Hypothalamus (tissue), 51 donors: ENCODE results near the gene ROBO1.

Experiments used
- DNase-seq, 51 donors: peaks; one replicate each; lab custom pipeline; 2025; lab: John Stamatoyannopoulos, UW

The ROBO1 gene

DNA sequence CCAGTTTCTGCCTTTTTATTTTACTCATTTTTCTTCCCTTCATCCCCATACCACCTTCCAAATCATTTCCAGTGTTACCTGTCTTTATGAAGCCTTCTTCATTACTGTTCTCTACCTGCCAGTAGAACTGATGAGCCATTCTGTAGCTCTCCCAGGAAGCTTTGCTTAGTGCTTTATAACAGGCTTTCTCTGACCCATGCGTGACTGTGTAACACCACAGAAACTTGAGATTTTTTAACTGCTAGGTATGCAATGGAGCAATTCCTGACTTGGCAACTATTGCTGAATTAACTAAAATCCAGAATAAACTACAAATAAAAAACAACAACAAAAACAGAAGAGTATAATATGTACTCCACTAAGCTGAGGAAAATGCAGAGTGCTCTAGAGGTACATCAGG, 289.2 kb downstream of the ROBO1 start:
- DNase-seq = no peak

DNA sequence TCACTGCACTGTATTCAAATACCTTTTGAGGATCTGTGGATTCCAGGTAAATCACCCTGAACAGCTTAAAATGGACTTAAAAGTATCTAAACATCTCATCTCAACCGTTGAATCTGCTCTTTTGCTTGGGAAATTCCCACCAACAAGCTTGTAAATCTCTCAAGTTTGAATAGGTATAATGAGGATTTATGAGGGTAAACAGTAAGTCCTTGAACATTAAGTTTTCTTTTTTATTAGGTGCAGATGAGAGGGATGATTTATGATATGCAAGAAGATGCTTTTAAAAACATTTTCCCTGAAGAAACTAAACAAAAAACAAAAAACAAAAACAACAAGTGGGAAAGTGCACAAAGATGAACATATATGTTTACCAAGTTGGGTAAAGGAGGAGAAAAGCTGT, 290.6 kb downstream of the ROBO1 start:
- no peak for DNase-seq

DNA sequence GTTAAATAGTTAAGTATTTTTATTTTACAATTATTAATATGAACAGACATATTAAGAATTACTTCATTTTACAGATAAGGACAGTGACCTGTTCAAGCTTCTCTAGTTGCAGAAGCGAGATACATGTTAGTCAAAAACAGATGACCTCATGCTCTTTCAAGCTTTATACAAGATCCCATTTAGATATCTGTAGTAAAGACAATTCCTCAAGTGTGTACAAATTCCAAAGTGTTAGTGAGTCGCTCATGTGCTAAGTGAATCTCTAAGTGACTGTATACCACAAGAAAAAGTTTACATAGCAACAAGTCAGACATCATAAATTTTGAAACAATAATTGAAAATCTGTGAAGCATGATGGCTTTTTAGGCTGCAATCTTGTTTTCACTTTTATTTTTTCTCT, 293.8 kb downstream of the ROBO1 start:
- no peak for DNase-seq

DNA sequence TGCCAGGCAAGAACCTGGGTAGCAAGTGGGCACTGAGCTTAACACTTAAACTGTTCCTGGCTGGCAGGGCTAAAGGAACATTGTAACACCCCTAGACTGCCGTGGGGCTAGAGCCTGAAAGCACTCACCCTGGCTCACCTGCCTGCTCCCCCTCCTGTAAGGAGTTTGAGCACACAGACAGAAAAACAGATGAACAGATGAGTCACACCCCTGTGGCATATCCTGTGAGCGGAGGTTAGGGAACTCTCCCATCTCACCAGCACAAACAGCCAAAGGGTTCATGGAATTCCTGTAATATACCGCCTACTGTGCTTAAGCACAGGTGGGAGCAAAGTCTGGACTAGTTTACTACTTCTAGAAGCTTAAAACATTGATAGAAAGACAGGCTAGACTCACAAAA, 300.1 kb downstream of the ROBO1 start:
- no peak for DNase-seq

DNA sequence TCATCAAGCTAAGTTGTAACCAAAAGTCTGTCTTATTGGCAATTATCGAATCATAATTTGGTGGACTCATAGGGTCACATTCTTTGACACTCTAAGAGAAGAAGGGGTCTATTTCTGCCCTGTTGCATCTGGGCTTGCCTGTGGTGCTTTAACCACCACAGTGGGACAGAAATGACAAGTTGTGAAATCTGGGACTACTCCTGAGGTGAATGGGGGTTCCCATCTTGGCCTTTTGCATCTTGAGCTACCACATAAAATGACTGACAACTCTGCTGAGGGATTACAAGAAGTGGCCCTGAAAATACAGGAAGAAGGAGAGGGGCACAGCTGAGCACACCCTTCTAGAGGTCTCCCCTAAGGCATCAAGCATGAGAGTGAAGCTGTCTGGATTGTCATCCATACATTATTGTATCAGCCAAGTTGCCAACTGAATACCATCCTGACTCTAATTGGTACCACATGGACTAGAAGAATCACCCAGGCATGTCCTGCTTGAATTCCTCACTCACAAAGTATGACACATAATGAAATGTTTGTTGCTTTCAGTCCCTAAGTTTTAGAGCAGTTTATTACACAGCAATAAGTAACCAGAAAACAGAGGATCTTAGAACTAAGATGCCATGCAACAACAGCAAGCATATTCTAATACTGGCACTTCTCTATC, 306.5 kb downstream of the ROBO1 start:
- DNase-seq = no peak

DNA sequence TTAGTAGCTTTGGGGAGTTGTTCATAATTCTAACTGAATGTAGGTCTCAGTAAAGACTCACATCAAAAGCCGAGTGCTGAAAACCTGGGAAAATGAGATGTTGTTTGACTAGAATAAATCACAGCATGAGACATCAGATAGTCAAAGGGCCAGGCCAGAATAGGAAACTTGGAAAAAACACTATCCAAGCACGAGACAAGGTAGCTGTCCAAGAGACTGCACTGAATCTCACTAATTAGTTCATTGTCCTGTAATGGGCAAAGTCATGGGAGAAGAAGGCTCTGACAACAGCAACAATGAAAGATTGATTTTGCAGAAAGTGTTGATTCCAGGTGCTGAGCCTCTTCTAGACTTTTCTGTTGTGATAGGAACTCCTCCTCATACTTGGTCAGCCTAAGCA, 314.2 kb downstream of the ROBO1 start:
- no peak for DNase-seq

DNA sequence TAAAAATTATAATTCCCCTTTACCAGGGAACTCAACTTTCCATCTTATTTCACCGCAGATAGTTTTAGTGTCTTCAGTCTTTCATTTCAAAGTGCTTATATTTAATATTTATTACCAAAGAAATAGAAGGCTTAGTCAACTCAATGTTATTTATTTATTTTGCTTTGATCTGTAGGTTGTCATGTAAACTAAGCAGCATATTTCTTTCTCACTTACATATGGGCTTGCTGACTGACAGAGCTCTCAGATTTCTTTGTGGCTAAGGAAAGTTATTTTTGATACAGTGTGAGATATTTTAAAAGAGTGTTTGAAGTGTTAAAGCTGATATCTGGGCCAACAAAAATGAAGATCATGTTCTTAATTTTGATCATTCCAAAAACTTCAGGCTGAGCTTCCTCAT, 331.4 kb downstream of the ROBO1 start:
- DNase-seq = no peak

DNA sequence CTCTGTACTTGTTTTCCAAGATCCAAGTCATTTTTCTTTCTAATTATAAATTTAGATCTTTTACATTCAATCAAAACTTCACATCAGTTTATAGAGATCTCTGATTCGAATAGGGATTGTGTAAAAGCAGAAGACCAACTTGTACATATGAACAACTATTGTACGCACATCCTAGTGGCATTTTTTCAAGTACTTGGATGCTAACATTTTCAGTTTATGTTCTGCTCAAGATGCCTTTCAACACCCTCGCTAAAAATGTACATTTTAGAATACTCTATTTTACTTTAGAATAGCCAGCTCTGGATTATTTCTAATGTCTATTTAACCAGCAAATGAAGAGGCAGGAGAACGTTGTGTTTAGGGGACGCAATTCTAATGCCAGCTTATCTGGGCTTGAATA, 340.7 kb downstream of the ROBO1 start:
- no peak for DNase-seq

DNA sequence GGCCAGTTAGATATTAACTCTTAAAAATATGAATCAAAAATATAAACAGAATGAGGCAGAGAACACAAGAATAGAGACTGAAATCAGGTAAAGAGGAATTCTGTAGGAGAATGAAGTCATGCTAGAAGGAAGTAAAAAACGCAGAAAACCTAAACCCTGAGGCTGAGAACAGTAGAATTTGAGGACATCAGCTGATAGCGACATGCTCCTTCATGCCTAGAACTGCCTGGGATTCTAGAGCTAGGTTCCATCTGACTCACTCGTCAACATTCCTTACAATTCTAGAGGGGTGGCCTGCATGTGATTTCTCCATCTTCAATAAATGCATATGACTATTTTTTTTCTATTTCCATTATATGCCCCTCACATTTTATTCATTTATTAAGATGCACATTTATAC, 343.0 kb downstream of the ROBO1 start:
- DNase-seq = no peak

DNA sequence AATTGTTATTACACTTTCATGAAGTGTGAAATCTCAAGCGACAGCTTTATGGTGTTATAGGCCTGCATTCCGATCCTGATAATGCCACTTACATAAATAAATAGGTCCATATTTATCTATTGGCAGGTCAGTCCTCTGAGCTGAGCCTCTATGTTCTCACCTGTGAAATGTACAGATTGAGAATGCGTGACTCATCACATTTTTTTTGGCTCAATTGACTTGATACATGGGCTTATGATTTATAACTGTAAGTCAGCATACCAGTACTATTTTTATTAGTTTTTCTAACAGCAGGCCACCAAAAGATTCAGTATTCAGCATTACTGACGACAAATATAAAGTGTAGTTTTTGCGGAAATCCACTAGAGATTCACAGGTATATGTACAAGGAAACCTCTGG, 344.4 kb downstream of the ROBO1 start:
- no peak for DNase-seq

DNA sequence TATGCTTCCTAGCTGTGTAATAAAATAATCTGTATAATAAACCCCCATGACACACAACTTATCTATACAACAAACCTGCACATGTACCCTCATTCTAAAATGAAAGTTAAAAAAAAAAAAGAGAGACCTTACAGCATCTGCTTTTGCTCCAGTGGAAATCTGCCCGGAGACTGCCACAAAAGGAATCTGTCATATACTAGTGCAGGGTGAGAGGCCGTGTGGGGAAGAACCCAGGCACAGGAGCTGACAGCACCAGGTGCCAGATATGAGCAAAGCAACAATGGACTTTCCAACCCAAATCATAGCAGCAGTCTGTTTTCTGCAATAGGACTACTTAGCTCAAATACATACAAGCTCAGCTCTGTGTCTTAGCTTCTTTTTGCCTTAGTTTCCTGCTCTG, 346.5 kb downstream of the ROBO1 start:
- DNase-seq = no peak

DNA sequence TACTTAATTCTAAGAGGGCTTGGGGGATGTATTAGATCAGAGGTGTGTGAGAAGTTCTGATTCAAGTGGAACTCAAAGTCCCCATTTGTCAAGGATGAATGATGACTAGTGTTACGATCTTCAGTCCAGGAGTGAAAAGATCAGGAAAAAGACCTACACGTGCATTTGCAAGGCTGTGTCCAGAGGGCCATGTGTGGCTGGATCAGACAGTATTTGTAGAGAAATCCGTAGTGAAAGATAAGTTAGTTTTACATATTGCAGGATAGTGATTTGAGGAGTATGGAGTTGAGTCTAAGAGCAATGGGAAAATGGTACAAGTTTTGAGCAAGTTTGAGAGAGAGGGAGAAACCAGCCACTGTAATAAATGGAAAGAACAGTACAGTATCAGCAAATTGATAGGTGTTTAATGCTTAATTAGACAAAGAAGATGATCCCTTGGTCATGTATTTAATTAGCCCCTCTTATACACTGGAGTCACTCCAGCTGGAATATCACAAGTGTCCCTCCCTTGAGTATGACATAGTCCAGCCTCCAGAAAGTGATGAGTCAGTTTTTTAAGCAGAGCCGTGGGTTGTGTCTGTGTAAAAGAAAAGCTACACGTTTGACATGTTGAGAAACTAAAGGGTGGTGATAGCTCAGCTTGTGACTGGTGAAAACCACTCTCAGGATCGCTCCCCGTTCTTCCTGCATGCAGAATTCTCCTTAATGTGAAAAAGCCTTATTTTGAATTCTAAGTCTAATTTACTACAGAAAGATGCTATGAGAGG, 348.8 kb downstream of the ROBO1 start:
- DNase-seq = no peak

DNA sequence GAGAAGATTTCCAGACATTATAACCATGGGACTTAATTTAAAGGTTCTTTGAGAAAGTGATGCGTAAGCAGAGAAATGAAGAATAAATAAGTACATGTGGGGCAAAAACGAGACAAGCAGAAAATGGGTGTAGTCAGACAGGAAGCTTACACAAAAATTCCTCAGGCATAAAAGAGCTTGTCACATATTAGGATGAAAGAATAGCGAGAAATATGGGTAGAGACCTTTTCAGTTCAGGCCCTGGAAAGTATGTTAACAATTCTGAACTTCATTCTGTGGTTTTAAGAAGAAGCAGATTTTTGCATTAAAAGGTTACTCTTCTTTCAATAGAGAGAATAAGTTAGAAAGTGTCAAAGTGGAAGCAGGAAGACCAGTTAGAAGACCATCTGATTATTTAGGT, 352.4 kb downstream of the ROBO1 start:
- DNase-seq = no peak

DNA sequence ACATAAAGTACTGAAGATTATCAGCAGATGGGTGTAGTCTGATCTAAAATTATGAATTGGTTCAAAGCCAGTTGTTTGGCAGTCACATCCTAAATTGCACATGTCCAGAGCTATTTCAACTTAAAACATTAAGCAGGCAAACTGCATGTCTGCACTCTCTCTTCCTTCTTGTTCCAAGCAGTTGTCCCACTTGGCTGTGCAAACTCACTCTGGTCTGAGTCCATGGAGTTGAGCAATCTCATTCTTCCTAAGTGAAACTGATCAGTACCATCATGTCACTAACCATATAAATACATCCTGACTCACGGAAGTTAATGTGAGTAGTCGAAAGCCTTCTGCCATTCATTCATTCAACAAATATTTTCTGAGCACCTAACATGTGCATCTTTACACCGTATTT, 353.0 kb downstream of the ROBO1 start:
- DNase-seq = no peak

DNA sequence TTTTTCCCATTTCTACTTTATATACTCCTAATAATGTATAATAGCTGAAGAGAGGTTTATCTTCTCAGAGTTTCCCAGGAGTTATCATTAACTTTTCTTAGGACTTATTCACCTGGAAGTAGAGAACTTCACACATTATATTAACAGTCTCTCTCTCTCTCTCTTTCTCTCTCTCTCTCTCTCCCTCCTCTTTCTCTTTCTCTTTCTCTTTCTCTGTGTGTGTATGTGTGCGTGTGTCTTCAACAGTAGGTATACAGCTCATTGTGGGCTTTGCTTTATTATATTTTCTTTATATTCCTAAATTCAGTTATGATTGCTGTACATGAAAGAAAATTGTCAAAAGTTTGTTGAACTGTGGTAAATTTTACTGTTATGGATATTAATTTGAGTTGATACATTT, 353.8 kb downstream of the ROBO1 start:
- no peak for DNase-seq

DNA sequence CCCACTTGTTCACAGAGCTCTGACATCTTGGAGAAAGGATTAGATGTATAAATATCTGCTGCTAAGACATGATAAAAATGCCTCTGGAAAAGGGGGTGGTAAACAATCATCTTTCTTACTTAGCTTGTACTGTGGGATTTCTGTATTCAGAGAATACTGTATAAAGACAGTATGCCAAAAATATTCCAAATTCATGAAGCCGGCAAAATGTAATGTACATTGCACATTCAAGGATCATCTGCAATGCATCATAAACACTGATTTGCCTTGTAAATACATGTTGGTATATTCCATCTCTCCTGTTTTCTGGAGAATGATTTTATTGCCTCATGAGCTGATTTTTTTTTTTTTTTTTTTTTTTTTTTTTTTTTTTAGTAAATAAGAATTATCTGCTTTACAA, 355.3 kb downstream of the ROBO1 start:
- no peak for DNase-seq

DNA sequence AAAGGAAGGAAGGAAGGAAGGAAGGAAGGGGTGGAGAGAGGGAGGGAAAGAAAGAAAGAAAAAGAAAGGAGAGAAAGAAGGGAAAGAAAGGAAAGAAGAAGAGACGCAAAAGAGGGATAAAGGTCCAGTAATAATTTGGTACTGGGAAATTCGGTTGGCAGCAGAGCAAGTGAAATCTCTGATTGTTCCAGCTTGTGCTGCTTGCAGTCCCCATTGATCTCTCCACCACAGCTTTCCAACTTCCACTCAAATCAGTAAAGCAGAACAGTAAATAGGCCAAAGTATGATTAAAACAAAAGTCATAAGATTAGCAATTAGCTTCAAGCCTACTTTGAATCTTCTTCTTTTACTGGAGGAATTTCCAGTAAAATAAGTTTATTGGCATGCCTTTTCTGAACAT, 357.2 kb downstream of the ROBO1 start:
- peak in 1 of 51 donors; percentile 34 for DNase-seq

DNA sequence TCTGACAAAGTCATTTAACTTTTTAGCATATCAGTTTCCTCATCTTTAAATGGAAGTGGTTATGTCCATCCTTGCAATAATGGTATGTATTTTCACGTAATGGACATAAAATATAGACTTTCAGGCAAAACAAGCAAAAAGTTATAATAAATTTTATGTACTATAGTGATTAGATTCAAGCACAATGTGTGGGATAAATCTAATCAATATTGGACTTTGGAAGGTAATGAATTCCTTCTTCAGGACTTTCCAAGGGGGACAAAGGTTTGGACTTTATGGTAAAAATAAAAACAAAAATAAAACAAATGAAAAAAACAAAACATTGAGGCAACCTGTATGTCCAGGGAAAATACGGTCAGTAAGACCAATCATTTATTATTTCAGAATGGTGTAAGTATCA, 357.7 kb downstream of the ROBO1 start:
- DNase-seq = no peak

DNA sequence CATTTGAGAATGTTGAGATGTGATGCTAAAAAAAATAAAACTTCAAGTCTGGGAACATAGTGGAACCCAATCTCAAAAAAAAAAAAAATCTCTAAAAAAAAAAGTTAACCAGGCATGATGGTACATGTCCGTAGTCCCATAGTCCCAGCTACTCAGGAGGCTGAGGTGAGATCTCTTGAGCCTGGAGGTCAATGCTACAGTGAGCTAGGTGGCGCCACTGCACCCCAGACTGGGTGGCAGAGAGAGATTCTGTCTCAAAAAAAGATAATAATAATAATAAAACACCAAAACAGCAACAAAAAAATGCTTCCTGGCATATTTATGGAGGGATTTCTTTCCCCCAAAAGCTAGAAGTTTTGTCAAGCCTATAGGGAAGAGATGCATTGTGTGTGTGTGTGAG, 361.6 kb downstream of the ROBO1 start:
- DNase-seq = no peak

DNA sequence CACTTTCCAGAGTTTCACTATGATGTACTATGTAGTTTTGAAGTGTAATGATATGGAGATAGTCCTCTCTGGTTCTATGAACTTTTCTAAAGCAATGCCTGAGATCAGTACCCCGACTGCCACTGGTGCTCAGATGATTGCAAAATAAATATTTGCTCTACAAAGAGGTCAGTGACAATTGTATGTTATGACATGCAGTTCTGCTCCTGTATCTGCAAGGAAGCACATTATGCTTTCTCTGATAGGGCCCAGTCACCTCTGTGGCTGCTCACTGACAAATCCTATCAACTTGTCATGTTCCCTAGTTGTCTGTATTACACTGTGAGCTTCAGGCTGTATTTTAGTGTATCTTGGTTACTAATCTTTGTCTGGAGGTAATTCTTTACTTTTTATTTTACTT, 362.6 kb downstream of the ROBO1 start:
- no peak for DNase-seq

DNA sequence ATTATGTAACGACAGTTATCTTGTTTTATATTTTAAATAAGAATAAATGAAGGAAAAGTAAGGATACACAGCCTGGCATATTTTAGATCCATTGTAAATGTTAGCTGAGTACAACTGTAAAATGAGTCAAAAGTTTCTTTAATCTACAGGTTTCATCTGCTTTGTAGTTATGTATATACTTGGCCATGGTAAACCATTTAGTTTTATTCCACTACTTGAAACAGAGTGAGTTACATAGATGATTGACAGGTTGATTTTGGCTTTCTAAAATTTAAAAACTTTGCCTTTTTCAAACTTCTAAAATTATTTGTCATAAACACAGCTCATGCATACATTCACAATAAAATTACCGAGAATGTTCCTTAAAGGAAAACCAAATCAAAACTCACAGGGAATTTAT, 371.2 kb downstream of the ROBO1 start:
- no peak for DNase-seq

DNA sequence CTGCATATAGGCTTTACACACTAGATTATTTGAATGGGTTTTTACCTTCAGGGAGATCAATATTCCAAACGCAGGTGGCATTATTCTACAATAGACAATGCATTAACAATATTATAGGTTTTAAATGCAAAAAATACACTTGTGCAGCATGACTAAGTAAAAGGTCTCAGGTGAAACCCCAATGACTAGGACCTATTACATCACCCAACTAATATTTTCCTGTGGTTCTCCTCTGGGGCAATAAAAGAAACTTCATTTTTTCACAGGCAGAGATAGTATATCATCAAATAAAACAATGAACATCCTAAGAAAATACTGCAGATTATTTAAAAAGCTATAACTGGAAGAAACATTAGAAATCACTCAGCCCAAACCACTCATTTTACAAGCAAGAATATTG, 375.3 kb downstream of the ROBO1 start:
- DNase-seq = no peak

DNA sequence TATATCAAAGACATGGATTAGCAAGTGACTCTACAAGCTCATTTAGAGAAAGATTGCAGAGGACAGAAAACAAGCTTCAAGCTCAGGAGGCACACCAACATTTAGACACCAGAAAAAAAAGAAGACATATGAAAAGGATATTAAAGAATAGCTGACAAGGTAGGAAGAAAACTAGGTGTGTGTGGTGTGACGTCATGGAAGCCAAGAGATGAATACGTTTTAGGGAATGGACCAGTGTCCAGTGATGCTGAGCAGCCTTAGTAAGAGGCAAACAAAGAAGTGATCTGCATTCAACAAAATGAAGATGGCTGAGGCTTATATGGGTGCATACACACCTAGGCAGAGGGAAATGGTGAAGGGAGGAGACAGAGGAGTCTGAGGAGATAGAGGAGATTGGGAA, 377.4 kb downstream of the ROBO1 start:
- DNase-seq = no peak
